Testis (tissue), 3 donors: ENCODE data around the gene LDLRAD4. TPM values are rescaled to one million over a fixed set of nuclear protein-coding genes. Genes with fewer than 3 reads are reported as not detected.
"Not testable (repeated sequence)": the region's sequence is repeated elsewhere in the genome, so short reads cannot be mapped to it uniquely, and the experiment has no call there.

Experiments used
- DNase-seq: peaks from one replicate; pipeline ENCODE4 v3.0.0-alpha.2; 2019
- H3K27ac ChIP-seq, 2 donors: fragments of 200-600 bp; sonication (generic); one replicate each; pipeline ENCODE4 v1.5.1; 2019
- H3K27me3 ChIP-seq: fragments of 200-600 bp; sonication (generic); one replicate; pipeline ENCODE4 v1.5.1; 2019
- H3K36me3 ChIP-seq: fragments of 200-600 bp; sonication (generic); one replicate; pipeline ENCODE4 v1.5.1; 2017; ENCODE audit warnings: low read depth; ENCODE audit errors: missing control alignments
- H3K4me1 ChIP-seq: fragments of 200-600 bp; sonication (generic); one replicate; pipeline ENCODE4 v1.5.1; 2019
- H3K4me3 ChIP-seq, 2 donors: fragments of 200-600 bp; sonication (generic); one replicate each; pipeline ENCODE4 v1.5.1; 2017 to 2019
- H3K9me3 ChIP-seq: fragments of 200-600 bp; sonication (generic); one replicate; pipeline ENCODE4 v1.5.1; 2017
- POLR2A ChIP-seq: fragments of 450-650 bp; IDR thresholded peaks from one replicate; pipeline ENCODE4 v1.6.1; 2017; ENCODE audit warnings: antibody characterized with exemption, mild to moderate bottlenecking, moderate library complexity
- WGBS, 2 donors: methylation state at CpG; one replicate each; pipeline ENCODE4 v1.1.5; 2018; 5-methylcytosine and 5-hydroxymethylcytosine counted together
- intact Hi-C: fragments of 100-400 bp; cut with DNase I; formaldehyde crosslinking; loops from one replicate; pipeline ENCODE4 v1.15.1; 2023; ENCODE audit warnings: low total_unique reads
- polyA plus RNA-seq: library from polyadenylated mRNA; stranded (reverse); fragments of 350-450 nt; fragmentation: Illumina TruSeq; extraction: RNeasy Lipid Tissue Mini Kit (QIAGEN cat#74804); gene quantifications from one replicate; pipeline ENCODE4 v1.2.3, GENCODE V29; 2014; ENCODE audit warnings: low read depth, low replicate concordance; ENCODE audit not compliant: insufficient read depth
- total RNA-seq, 2 donors: library from RNA; depleted of rRNA; stranded (reverse); fragments of >200 nt; gene quantifications; one replicate each; pipeline ENCODE4 v1.2.3, GENCODE V29; 2016
- TF ChIP-seq, protein P1 (sequence below), 3 experiments: fragments of 450-650 bp in 2 of 3; fragments of 200-600 bp in 1 of 3; sonication (generic) in 1 of 3; IDR thresholded peaks; one replicate each; pipeline ENCODE4 v1.5.1; 2016 to 2019; ENCODE audit warnings: antibody characterized with exemption in 3 of 3, mild to moderate bottlenecking in 2 of 3, moderate library complexity in 1 of 3

Gene LDLRAD4
- total and polyA plus RNA-seq, 3 donors from 2014 or later = 22.0 to 42.2 (median 25.9) TPM

DNA sequence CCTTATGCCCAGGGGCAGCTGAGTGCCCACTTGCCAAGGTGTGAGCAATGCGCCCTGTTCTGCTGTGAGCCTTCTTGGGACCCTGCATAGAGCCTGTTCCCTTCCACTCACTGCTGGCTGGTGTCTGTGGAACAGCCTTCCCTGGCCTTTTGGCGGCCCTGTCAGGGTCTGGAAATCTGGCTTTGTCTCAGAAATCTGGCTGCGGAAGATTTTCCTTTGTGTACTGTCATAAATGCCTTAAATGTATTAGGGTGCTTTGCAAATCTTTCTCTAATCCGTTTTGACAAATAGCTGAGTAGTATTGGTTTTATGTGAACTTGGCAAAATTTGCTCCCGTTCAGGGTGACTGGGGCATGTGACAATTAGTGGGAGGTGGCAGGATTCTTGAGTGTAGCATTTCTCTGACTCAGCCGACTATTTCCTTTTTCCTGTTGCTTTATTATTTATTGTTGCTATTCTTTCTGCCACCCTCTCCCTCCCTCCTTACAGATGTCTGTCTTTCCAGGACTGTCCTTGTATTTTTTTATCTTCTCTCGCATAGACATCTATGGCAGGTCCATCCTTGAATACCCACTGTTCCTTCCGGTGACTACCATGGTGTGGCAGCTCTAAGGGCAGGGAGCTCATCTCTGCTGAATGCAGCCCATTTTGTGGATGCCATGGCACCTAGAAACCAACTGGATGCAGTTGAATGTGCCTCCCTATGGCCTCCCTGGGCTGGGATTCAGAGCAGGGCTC is 41.8 kb downstream of the LDLRAD4 start:
- intact Hi-C loops = no loop called here
- H3K9me3 ChIP-seq = no peaks in the 10 kb centered on the region
- peak overlapping the region in 1 of 2 donors; percentile 76 for H3K27ac ChIP-seq
- H3K27me3 ChIP-seq = no peaks in the 10 kb centered on the region
- no peak for DNase-seq
- H3K4me3 ChIP-seq = no peak overlapping the region
- 45 to 53% methylated on average over 8 of the region's 8 CpGs for WGBS, 2 donors
- no peak for TF ChIP-seq POLR2A
- H3K36me3 ChIP-seq = no peaks in the 10 kb centered on the region
- H3K4me1 ChIP-seq = peaks cover 32% of the 10 kb centered on the region

DNA sequence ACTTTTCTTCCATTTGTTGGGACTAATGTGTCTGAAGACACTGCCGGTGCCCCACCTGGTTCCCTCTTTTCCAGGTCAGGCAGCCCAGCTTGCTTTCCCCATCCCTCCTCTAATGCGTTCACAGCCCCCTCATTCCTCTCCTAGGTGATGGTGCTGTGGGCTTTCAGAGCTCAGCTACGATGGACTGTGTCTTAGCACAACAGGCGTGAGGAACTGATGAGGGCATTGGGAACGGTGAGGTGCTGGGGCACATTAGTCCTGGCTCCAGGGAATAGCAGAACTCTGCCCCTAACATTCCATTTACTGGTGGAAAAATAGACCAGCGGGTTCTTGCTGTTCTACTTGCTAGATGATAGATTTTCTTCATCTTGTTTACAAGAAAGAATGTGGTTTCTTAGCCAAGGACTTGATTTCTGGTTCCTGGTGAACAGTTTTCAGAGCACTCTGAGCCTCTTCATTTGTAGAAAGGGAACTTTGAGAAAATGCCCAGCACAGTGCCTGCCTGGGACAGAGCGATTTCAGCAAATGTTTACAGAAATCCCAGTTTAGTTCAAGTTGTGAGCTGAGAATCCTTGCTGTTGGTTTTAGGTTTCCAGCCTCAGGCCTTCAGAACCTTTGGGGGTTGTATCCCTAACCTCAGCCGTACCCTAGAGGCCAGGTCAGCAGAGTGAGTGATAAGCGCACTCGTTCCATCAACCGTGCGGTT is 42.5 kb downstream of the LDLRAD4 start:
- H3K4me1 ChIP-seq = peaks cover 36% of the 10 kb centered on the region
- TF ChIP-seq, protein P1, sequence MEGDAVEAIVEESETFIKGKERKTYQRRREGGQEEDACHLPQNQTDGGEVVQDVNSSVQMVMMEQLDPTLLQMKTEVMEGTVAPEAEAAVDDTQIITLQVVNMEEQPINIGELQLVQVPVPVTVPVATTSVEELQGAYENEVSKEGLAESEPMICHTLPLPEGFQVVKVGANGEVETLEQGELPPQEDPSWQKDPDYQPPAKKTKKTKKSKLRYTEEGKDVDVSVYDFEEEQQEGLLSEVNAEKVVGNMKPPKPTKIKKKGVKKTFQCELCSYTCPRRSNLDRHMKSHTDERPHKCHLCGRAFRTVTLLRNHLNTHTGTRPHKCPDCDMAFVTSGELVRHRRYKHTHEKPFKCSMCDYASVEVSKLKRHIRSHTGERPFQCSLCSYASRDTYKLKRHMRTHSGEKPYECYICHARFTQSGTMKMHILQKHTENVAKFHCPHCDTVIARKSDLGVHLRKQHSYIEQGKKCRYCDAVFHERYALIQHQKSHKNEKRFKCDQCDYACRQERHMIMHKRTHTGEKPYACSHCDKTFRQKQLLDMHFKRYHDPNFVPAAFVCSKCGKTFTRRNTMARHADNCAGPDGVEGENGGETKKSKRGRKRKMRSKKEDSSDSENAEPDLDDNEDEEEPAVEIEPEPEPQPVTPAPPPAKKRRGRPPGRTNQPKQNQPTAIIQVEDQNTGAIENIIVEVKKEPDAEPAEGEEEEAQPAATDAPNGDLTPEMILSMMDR (IDR thresholded peaks at IDR 0.05) = no peak
- no peak for TF ChIP-seq POLR2A
- no peaks in the 10 kb centered on the region for H3K36me3 ChIP-seq
- H3K4me3 ChIP-seq = no peak overlapping the region
- intact Hi-C loops = no loop called here
- DNase-seq = no peak
- no peaks in the 10 kb centered on the region for H3K9me3 ChIP-seq
- H3K27me3 ChIP-seq = no peaks in the 10 kb centered on the region
- 61 to 62% methylated on average over 12 of the region's 12 CpGs for WGBS, 2 donors
- H3K27ac ChIP-seq = peak overlapping the region; percentile 65 to 76

DNA sequence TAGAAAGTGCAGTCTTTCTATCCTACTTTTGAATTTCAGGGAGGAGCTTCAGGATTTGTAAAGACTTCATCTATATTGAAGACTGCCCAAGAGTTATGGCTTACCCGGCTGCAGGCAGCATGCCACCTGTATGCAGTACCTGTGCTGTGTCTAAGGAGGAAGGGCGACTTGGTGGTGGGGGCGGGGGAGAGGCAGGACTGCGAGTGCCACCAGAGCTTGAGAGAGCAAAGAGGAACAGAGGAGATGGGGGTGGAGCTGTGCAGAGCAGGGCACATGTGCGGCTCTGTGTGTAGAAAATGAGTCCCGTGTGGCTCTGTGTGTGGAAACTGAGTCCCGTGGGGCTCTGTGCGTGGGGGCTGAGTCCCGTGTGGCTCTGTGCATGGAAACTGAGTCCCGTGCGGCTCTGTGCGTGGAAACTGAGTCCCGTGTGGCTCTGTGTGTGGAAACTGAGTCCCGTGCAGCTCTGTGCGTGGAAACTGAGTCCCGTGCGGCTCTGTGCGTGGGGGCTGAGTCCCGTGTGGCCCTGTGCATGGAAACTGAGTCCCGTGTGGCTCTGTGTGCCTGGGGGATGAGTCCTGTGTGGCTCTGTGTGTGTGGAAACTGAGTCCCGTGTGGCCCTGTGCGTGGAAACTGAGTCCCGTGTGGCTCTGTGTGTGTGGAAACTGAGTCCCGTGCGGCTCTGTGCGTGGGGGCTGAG is 43.2 kb downstream of the LDLRAD4 start:
- H3K27me3 ChIP-seq = no peaks in the 10 kb centered on the region
- H3K9me3 ChIP-seq = no peaks in the 10 kb centered on the region
- H3K27ac ChIP-seq = peak overlapping the region; percentile 65 to 76
- intact Hi-C loops = no loop called here
- no peaks in the 10 kb centered on the region for H3K36me3 ChIP-seq
- H3K4me1 ChIP-seq = peaks cover 42% of the 10 kb centered on the region
- H3K4me3 ChIP-seq = no peak overlapping the region
- 71 to 83% methylated on average over 26 of the region's 26 CpGs for WGBS, 2 donors
- TF ChIP-seq, protein P1 (IDR thresholded peaks at IDR 0.05) = no peak
- no peak for TF ChIP-seq POLR2A
- DNase-seq = no peak

DNA sequence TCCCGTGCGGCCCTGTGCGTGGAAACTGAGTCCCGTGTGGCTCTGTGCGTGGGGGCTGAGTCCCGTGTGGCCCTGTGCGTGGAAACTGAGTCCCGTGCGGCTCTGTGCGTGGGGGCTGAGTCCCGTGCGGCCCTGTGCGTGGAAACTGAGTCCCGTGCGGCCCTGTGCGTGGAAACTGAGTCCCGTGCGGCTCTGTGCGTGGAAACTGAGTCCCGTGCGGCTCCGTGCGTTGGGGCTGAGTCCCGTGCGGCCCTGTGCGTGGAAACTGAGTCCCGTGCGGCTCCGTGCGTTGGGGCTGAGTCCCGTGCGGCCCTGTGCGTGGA is 43.8 kb downstream of the LDLRAD4 start:
- H3K27ac ChIP-seq, H3K36me3 ChIP-seq, H3K9me3 ChIP-seq, DNase-seq, intact Hi-C loops, H3K27me3 ChIP-seq: not testable (repeated sequence)
- peaks cover 42% of the 10 kb centered on the region for H3K4me1 ChIP-seq
- peak overlapping the region in 1 of 2 donors; percentile 4 for H3K4me3 ChIP-seq
- 64 to 84% methylated on average over 19 to 33 of the region's 33 CpGs for WGBS, 2 donors

DNA sequence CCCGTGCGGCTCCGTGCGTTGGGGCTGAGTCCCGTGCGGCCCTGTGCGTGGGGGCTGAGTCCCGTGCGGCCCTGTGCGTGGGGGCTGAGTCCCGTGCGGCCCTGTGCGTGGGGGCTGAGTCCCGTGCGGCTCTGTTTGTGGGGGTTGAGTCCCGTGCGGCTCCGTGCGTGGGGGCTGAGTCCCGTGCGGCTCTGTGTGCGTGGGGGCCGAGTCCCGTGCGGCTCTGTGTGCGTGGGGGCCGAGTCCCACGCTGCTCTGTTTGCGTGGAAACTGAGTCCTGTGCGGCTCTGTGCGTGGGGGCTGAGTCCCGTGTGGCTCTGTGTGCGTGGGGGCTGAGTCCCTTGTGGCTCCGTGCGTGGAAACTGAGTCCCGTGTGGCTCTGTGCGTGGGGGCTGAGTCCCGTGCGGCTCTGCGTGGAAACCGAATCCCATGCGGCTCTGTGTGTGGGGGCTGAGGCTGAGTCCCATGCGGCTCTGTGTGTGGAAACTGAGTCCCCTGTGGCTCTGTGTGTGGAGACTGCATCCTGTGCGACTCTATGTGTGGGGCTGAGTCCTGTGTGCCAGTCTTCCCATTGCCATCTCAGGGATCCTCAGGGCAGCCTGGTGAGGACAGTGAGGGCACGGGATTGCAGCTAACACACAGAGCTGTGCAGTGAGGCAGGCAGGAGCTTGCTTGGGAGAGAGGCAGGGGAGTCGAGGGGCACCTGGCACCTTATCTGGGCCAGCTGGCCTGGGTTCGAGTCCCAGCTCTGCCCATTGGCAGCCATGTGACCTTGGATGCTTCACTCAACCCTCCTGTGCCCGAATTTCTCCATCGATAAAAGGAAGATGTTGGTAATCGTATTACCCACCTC is 44.5 kb downstream of the LDLRAD4 start:
- WGBS, 2 donors = 35 to 77% methylated on average over 12 to 46 of the region's 50 CpGs
- TF ChIP-seq, protein P1 (IDR thresholded peaks at IDR 0.05) = no peak
- TF ChIP-seq POLR2A = no peak
- intact Hi-C loops = no loop called here
- no peak for DNase-seq
- Histone ChIP-seq H3K4me3 (peak overlapping the region in 1 of 2 donors; percentile 4), H3K27me3 (no peaks in the 10 kb centered on the region), H3K27ac (no peak overlapping the region), H3K9me3 (no peaks in the 10 kb centered on the region), H3K36me3 (no peaks in the 10 kb centered on the region), H3K4me1 (peaks cover 49% of the 10 kb centered on the region)
